NOMO-1 treated with dmso at 0.1 percent for 144 hours (cell line): Measurements from ENCODE around the gene SEMA5A.

ENCODE experiments used
- DNase-seq: peaks from one replicate; lab custom pipeline; 2025; ENCODE audit not compliant: unreplicated experiment; lab: John Stamatoyannopoulos, UW

The SEMA5A gene

GRCh38 chr5:9046756-9047481 lies 499.0 kb downstream of the SEMA5A start:
- no peak for DNase-seq

GRCh38 chr5:9045946-9046345 lies 499.9 kb downstream of the SEMA5A start:
- DNase-seq: no peak

DNA sequence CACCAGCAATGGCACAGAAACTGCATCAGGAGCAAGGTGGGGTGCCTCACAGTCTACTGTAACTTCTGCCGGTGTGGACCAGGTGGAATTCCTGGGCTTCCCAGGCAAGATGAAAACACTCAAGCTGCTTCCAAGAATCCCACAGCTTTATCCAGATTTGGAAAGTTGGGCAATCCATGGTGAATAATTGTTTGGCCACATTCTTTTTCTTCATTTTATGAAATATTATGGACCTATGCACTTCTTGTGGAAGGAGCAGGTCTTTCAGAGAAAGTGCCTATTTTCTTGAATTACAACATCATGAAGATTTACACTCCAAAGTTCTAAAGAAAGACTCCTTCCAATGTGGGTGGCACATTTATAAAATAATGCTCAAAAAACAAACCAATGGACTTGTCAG lies 503.6 kb downstream of the SEMA5A start:
- no peak for DNase-seq

DNA sequence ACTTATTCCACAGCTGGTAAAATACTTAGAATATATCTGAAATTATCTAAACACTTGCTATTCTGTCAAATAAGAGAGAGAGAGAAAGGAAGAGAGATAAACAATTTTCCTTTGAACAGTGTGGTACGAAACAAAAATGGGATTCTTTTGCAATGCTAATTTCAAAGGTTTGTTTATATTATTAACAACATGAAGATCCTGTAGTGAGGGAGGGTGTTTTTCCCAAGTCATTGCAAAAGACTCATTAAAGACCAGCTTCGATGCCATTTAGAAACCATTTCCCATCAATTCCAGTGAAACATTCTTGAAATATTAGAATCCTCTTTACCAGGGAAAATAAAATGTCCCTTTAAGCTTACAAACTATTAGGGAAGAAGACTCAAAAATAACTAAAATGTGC lies 505.4 kb downstream of the SEMA5A start:
- no peak for DNase-seq

DNA sequence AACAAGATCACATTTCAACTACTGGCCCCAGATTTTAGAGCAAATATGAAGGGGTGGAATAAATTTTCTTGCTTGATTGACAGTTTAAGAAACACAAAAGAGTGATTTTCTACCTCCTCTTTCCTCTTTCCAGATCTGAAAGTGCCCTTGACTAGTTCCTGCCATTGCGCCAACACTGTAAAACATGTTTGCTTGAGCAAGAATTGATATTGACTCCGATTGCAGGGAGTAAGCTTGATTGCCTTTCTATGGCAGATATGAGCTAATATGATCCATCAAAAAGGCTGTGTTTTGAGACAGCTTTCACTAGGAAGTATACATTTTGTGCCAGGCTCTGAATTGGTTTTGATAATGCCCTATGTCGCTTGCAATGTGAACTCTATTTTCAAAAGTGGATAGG lies 508.8 kb downstream of the SEMA5A start:
- no peak for DNase-seq

DNA sequence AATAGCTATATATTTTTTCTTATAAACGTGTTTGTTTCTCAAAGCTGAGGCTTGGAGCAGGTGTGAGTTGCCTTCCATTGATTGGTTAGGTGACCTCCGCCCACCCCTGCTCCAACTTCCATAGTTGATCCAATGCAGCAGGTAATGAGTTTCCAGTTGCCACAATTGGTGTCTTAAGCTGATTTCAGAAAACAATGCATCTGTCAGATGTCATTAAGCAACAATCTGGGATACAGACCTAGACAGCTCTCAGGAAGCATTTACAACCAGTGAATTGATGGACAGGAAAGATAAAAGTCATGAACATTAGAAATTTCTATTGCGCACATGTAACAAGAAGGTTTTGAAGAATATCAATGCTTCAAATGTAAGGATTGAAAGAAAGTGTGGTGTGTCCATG lies 510.5 kb downstream of the SEMA5A start:
- no peak for DNase-seq

DNA sequence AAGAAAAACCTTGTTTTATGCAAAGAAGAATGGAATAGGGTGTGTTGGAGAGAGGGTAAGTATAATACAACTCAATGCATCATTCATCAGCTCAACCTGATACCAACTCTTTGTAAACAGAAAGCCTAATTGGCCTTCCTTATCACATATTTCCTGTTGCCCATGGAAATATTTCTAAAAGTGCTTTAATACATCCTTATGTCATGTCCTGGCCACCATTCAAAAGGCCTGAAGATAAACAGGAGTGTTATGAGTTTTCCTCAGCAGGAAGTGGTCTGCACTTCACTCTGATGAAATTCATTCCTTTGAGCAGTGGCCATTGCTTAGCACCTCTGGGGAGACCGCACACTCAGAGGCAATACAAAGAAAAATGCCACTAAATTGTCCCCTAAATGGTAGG lies 511.2 kb downstream of the SEMA5A start:
- no peak for DNase-seq

DNA sequence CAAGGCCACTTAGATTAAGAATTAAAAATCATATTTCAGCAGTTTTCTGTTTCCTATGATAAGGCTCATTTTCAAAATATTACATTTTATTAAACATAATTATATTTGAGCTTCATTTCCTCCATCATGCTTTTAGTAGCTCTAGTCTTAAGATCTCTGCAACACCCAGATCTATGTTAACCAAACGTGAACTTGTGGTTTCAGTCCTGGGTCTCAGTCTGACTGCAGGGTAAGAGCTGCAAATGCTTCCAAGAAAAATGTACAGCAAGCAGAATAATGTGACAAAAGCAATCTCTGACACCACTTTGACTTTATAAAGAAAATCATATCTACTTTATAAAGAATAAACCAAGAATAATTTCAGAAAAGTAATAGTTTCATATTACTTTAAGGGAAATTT lies 512.4 kb downstream of the SEMA5A start:
- DNase-seq: no peak

GRCh38 chr5:9025942-9026341 lies 519.9 kb downstream of the SEMA5A start:
- no peak for DNase-seq

DNA sequence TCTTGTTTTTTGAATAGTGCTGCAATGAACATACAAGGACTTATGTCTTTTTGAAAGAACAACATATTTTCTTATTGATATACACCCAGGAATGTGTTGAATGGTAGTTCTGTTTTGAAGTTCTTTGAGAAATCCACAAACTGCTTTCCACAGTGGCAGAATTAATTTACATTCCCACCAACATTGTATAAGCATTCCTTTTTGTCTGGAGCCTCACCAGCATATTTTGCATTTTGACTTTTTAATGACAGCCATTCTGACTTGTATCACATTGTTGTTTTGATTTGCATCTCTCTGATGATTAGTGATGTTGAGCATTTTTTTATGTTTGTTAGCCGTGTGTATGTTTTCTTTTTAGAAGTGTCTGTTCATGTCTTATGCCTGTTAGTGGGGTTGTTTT lies 524.9 kb downstream of the SEMA5A start:
- DNase-seq: no peak

DNA sequence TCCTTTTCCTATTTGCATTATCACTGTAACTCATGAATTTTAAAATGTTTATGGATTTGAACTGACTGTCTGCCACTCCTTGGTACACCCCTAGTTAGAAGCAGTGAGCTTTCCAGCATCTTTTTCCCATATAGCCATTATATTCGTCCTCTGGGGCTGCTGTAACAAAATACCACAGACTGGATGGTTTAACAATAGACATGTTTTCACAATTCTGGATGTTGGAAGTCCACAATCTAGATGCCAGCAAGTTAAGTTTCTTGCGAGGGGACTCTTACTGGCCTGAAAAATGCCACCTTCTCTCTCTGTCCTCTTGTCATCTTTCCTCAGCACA lies 530.0 kb downstream of the SEMA5A start:
- DNase-seq: no peak

DNA sequence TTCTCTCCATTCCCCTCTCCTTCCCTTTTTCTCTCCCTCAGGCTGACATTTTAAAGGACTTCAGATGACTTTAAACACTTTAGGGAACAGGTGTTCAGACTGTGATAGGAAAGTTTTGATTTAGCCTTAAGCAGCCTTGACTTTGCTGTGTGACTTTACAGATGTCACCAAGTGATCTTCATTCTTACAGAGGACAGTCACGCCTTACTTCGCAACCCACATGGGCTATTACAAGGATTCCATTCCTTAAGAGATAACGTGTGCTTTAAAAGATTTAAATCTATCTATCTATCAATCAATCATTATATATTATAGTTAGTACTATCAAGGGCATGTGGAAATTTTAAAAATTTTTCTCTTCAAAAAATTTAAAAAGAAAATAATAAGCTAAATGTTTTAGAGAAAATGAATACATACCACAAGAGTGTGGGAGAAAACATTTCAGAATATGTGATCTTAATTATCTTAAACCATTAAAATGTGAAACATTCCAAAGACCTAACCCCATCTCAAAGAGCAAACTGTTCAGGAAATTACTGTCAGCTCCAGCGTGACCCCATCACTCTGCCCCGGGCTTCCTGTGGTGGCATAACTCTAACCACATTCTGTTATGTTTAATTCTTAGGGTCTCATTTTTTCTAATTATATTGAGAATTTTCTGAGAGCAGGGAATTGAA lies 530.5 kb downstream of the SEMA5A start:
- no peak for DNase-seq

DNA sequence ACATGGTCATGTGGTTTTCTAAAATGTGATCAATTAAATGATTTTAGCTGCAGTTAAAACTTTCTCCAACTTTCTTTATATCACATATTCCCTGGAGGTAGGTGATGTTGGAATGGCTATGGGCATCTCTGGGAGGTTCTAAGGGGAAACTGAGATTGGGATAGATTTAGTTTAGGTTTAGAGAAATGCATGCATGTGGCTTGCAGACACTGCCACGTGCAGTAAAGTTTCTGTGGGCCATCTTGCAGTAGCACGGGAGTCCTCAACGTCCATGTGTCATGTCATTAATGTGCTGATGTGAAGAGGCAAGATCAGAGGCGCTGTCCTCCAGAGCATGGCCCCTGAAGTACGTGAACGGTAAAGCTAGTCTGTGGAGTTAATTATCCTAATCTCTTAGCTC lies 532.7 kb downstream of the SEMA5A start:
- no peak for DNase-seq

DNA sequence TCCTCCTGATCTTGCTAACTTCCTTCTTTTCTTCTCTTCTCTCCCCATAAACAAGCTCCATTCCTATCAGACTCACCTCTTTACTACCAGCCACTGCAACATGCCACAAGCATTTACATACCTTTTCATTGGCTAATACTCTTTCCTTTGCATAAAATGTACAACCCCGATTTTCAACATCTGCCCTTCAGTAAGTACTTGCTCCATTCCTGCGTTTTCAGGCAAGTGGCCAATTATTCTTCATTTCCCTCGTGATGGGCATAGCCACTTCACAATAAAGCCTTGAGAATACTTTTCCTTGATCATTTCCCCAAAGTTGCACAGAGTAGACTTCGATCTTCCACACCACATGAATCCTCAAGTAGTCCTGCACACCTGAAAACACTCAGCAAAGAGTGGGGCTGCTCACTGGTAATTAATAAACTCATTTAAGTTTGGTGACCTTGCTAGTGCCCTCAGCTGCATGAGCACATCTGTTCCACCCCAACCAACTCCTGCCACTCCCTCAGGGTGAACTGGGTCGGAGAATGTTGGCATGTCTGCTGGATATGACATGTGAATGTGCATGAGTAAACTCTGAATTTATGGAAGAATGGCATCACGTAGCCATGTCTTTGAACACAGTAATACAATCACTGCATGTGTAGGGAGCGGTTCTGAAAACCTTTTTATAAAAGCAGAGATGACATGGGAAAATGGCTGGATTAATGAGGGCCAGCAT lies 535.8 kb downstream of the SEMA5A start:
- no peak for DNase-seq

- no peak for DNase-seq
Observed at GRCh38 chr5:8997542-8998070, 548.3 kb downstream of the SEMA5A start.

GRCh38 chr5:8993031-8993430 lies 552.8 kb downstream of the SEMA5A start:
- DNase-seq: no peak
